ENCODE data around the gene ELOVL7. TPM values are rescaled to one million over a fixed set of nuclear protein-coding genes. Genes with fewer than 3 reads are reported as not detected.
"Not testable (repeated sequence)": the region's sequence is repeated elsewhere in the genome, so short reads cannot be mapped to it uniquely, and the experiment has no call there.

Gene ELOVL7
- polyA plus RNA-seq, 3 donors, result 12.2 to 20.5 (median 17.6) TPM

- DNase-seq (ENCODE audit: extremely low read depth in 1 of 11, low read depth in 9 of 11, low spot score in 4 of 11), result no peak
Observed at GRCh38 chr5:60740322-60740721, 103.7 kb downstream of the ELOVL7 start.

- no peak for DNase-seq (ENCODE audit: extremely low read depth in 1 of 11, low read depth in 9 of 11, low spot score in 4 of 11)
Observed at GRCh38 chr5:60738933-60739332, 105.1 kb downstream of the ELOVL7 start.

DNA sequence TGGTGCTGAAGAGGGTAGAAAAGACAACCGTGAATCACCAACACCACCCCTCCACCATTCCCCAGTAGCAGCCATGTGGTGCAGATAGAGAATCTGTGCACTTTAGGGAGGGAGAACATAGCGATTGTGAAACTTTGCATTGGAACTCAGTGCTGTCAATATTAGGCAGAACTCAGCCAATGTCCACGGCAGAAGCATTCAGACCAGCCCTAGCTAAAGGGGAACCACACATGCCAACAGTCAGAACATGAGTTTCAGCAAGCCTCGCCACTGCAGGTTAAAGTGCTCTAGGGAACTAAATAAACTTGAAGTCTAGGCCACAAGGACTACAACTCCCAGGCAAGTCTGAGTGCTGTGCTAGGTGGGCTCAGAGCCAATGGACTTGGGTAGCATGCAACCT is 105.6 kb downstream of the ELOVL7 start:
- DNase-seq (ENCODE audit: extremely low read depth in 1 of 11, low read depth in 9 of 11, low spot score in 4 of 11), result no peak

DNA sequence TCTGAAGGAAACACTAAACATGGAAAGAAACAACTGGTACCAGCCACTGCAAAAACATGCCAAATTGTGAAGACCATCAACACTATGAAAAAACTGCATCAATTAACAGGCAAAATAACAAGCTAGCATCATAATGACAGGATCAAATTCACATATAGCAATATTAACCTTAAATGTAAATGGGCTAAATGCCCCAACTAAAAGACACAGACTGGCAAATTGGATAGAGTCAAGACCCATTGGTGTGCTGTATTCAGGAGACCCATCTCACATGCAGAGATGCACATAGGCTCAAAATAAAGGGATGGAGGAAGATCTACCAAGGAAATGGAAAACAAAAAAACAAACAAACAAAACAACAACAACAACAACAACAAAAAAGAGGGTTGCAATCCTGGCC is 113.2 kb downstream of the ELOVL7 start:
- DNase-seq (ENCODE audit: extremely low read depth in 1 of 11, low read depth in 9 of 11, low spot score in 4 of 11), result not testable (repeated sequence)

- no peak for DNase-seq (ENCODE audit: extremely low read depth in 1 of 11, low read depth in 9 of 11, low spot score in 4 of 11)
Observed at GRCh38 chr5:60727033-60727679, 116.9 kb downstream of the ELOVL7 start.

- no peak for DNase-seq (ENCODE audit: extremely low read depth in 1 of 11, low read depth in 9 of 11, low spot score in 4 of 11)
Observed at GRCh38 chr5:60724126-60724525, 119.9 kb downstream of the ELOVL7 start.

DNA sequence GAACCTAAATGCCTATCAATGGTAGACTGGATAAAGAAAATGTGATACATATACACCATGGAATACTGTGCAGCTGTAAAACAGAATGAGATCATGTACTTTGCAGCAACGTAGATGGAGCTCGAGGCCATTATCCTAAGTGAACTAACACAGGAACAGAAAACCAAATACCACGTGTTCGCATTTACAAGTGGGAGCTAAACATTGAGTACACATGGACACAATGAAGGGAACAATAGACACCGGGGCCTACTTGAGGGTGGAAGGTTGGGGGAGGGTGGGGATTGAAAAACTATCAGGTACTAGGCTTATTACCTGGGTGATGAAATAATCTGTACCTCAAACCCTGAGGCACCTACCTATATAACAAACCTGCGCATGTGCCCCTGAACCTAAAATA is 121.7 kb downstream of the ELOVL7 start:
- no peak for DNase-seq (ENCODE audit: extremely low read depth in 1 of 11, low read depth in 9 of 11, low spot score in 4 of 11)

DNA sequence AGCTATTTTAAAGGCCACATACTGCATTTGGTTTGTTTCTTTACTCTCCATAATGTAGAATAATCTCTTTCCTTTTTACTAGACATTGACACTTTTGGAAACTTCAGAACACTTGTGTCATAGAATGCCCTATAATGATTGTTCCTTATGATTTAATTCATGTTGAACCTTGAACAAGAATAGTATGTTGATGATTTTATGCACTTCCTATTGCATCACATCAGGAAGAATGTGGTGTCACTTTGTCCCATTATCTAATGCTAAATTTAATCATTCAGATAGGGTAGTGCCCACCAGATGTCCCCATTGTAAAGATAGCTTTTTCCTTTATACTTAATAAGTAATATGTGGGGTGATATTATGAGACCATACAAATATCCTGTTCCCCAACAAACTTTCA is 124.7 kb downstream of the ELOVL7 start:
- DNase-seq (ENCODE audit: extremely low read depth in 1 of 11, low read depth in 9 of 11, low spot score in 4 of 11), result no peak

GRCh38 chr5:60718166-60718892 is 125.7 kb downstream of the ELOVL7 start:
- DNase-seq (ENCODE audit: extremely low read depth in 1 of 11, low read depth in 9 of 11, low spot score in 4 of 11), result no peak

- DNase-seq (ENCODE audit: extremely low read depth in 1 of 11, low read depth in 9 of 11, low spot score in 4 of 11), result not testable (repeated sequence)
Observed at GRCh38 chr5:60715201-60715928, 128.7 kb downstream of the ELOVL7 start.

- DNase-seq (ENCODE audit: extremely low read depth in 1 of 11, low read depth in 9 of 11, low spot score in 4 of 11), result no peak
Observed at GRCh38 chr5:60712950-60713349, 131.1 kb downstream of the ELOVL7 start.

GRCh38 chr5:60711892-60712291 is 132.2 kb downstream of the ELOVL7 start:
- not testable (repeated sequence) for DNase-seq (ENCODE audit: extremely low read depth in 1 of 11, low read depth in 9 of 11, low spot score in 4 of 11)

GRCh38 chr5:60710362-60710761 is 133.7 kb downstream of the ELOVL7 start:
- no peak for DNase-seq (ENCODE audit: extremely low read depth in 1 of 11, low read depth in 9 of 11, low spot score in 4 of 11)

DNA sequence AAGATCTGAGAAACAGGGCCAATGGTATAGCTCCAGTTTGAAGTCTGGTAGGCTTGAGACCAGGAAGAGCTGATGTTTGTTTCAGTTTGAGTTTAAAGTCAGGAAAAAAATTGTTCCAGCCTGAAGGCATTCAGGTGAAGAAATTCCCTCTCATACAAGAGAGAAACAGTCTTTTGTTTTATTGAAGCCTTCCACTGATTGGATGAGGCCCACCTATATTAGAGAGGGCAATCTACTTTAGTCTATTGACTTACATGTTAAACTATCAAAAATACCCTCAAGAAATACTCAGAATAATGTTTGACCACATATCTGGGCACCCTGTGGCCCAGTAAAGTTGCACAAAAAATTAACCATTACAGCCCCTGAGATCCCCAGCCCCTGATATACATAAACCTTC is 138.9 kb downstream of the ELOVL7 start:
- no peak for DNase-seq (ENCODE audit: extremely low read depth in 1 of 11, low read depth in 9 of 11, low spot score in 4 of 11)

- DNase-seq (ENCODE audit: extremely low read depth in 1 of 11, low read depth in 9 of 11, low spot score in 4 of 11), result no peak
Observed at GRCh38 chr5:60703944-60704343, 140.1 kb downstream of the ELOVL7 start.

Other genes starting within 250 kb of the ELOVL7 start
- 10 to 100 TPM; 25.6 to 32.0 (median 26.9) TPM for gene DEPDC1B, start 144.1 kb downstream of the ELOVL7 start, polyA plus RNA-seq (ENCODE audit: insufficient read length in 3 of 3)
- 10 to 100 TPM; 21.9 to 26.5 (median 22.3) TPM for gene ERCC8, start 100.8 kb upstream of the ELOVL7 start, polyA plus RNA-seq (ENCODE audit: insufficient read length in 3 of 3)
- gene NDUFAF2, start 100.9 kb upstream of the ELOVL7 start, polyA plus RNA-seq (ENCODE audit: insufficient read length in 3 of 3), result 10 to 100 TPM; 26.5 to 31.2 (median 30.5) TPM

Measured in renal cortex interstitium (tissue), 11 donors.